C4-2B (cell line): ENCODE results near the gene VCAN.

Source experiments
- CTCF ChIP-seq: fragments of 450-650 bp; conservative IDR thresholded peaks from 2 replicates; pipeline ENCODE4 v1.5.1; 2017; ENCODE audit warnings: mild to moderate bottlenecking
- ZFX ChIP-seq: fragments of 450-650 bp; IDR thresholded peaks from 2 replicates; pipeline ENCODE4 v1.6.1; 2017

GRCh38 chr5:83482961-83483360 lies 11.4 kb downstream of the VCAN start:
- TF ChIP-seq CTCF (no peak), ZFX (no peak)
